ENCODE results near the gene PSAP.

DNA sequence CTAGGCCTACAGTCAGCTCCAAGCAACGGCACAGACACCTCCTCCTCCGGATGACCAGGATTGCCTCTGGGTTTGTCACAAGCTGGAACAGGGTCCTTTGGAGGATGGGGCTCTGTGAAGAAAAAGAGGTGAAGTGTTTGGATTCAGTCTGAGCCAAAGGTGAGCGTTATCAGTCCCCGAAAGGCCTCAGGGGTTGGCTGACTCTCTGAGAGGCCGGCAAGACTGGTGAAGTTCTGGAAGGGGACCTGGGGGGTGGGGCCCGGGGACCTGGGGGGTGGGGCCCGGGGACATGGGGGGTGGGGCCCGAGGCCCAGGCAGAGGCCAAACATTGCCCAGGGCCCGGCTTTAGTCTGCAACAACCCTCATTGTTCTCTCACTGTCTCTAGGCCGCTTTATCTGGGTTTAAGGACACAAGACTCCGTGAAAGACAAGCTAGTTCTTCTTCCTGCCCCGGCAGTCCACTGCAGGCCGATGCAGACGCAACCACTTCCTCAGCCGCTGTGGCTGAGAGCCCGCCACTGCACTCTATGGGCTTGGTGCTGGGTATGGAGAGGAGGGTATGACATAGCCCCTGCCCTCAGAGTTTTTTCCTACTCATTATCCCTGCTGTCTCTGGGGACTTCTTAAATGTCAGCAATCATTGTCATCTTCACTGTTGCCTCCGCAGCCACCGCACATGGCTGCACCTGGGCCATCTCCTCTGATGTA, 27.4 kb upstream of the PSAP start:
- TF ChIP-seq POLR2A (IDR thresholded peaks at IDR 0.05; ENCODE audit: low read length), result no peak
- no peak for TF ChIP-seq GATA1 (IDR thresholded peaks at IDR 0.05; ENCODE audit: low read depth, low read length)
